CD4-positive, alpha-beta T cell (primary cell): Measurements from ENCODE around the gene NAMPT. TPM values are rescaled to one million over a fixed set of nuclear protein-coding genes. Genes with fewer than 3 reads are reported as not detected.

Experiments
- ATAC-seq: fragments of 200-7000 bp; cut with Tn5 transposase; one replicate; pipeline ENCODE4 v1.10.0; 2022; ENCODE audit warnings: mild to moderate bottlenecking; ENCODE audit not compliant: poor library complexity
- CTCF ChIA-PET: fragments of 350-600 bp; sonication (Branson Sonifier 250); formaldehyde crosslinking; loops from one replicate; lab custom pipeline; 2021; ENCODE audit warnings: antibody characterized with exemption, inconsistent platforms; lab: Charles Lee
- POLR2A ChIA-PET: fragments of 350-600 bp; sonication (Branson Sonifier 250); formaldehyde crosslinking; loops from one replicate; lab custom pipeline; 2021; ENCODE audit warnings: antibody characterized with exemption, inconsistent platforms; lab: Charles Lee
- DNase-seq, 14 experiments: peaks; one replicate each; pipeline ENCODE4 v3.0.0-alpha.2; 2013 to 2020; ENCODE audit warnings: mixed read lengths in 2 of 14
- H3K27ac ChIP-seq, 2 donors: one replicate each; pipeline versions ENCODE4 v1.5.1 to v1.7.0; 2013; ENCODE audit warnings: low read length in 2 of 2, low read depth in 1 of 2, mild to moderate bottlenecking in 1 of 2
- H3K27me3 ChIP-seq, 2 experiments: 1 replicate in 1 of 2; 2 replicates in 1 of 2; pipeline versions ENCODE4 v1.6.1 to v1.7.0; 2013; ENCODE audit warnings: low read length in 2 of 2, control low read depth in 1 of 2, mild to moderate bottlenecking in 1 of 2, moderate library complexity in 1 of 2; ENCODE audit not compliant: insufficient read depth in 2 of 2, control insufficient read depth in 1 of 2
- H3K36me3 ChIP-seq: one replicate; pipeline ENCODE4 v1.6.1; 2013; ENCODE audit warnings: low read length, control low read depth; ENCODE audit not compliant: insufficient read depth
- H3K4me1 ChIP-seq: one replicate; pipeline ENCODE4 v1.6.1; 2013; ENCODE audit warnings: low read length, control low read depth; ENCODE audit not compliant: insufficient read depth
- H3K4me3 ChIP-seq: one replicate; pipeline ENCODE4 v1.5.1; 2013; ENCODE audit warnings: mild to moderate bottlenecking, low read length, moderate library complexity
- H3K9me3 ChIP-seq, 2 experiments: 1 replicate in 1 of 2; 2 replicates in 1 of 2; pipeline versions ENCODE4 v1.6.1 to v1.7.0; 2013; ENCODE audit warnings: low read length in 2 of 2, mild to moderate bottlenecking in 2 of 2, control low read depth in 1 of 2, moderate library complexity in 1 of 2; ENCODE audit not compliant: control insufficient read depth in 1 of 2, insufficient read depth in 1 of 2
- H3K27ac Mint-ChIP-seq: one replicate; pipeline ENCODE4 v1.8.0; 2020; ENCODE audit warnings: mixed read lengths
- H3K27me3 Mint-ChIP-seq: one replicate; pipeline ENCODE4 v1.8.0; 2021; ENCODE audit warnings: mixed read lengths
- H3K36me3 Mint-ChIP-seq: one replicate; pipeline ENCODE4 v1.8.0; 2021; ENCODE audit warnings: low read depth, mixed read lengths
- H3K4me1 Mint-ChIP-seq: one replicate; pipeline ENCODE4 v1.8.0; 2021; ENCODE audit warnings: low read depth, mixed read lengths
- H3K4me3 Mint-ChIP-seq: one replicate; pipeline ENCODE4 v1.8.0; 2020; ENCODE audit warnings: mild to moderate bottlenecking, mixed read lengths
- H3K9me3 Mint-ChIP-seq: one replicate; pipeline ENCODE4 v1.8.0; 2020; ENCODE audit warnings: mixed read lengths
- intact Hi-C, 2 experiments: fragments of 100-400 bp; cut with DNase I in 1 of 2; cut with micrococcal nuclease in 1 of 2; formaldehyde crosslinking; loops; one replicate each; pipeline versions ENCODE4 v1.15.1 to v1.9.0; 2023 to 2025; cut with DNase I, micrococcal nuclease
- total RNA-seq, 174 experiments: library from RNA in 2 of 174; stranded (reverse) in 2 of 174; gene quantifications; one replicate each; pipeline ENCODE4 v1.2.3 and lab custom pipeline; 2021 to 2026
- TF ChIP-seq, protein P1 (sequence below): fragments of 200-600 bp; IDR thresholded peaks from one replicate; pipeline ENCODE4 v1.8.0; 2022; ENCODE audit warnings: antibody characterized with exemption, mild to moderate bottlenecking

NAMPT gene
- total RNA-seq, 2 experiments from 2014 or later: 154 to 159 TPM

- Histone ChIP-seq H3K36me3 (no peaks in the 10 kb centered on the region), H3K4me1 (no peaks in the 10 kb centered on the region), H3K27me3 (no peaks in the 10 kb centered on the region), H3K27ac (no peak overlapping the region), H3K9me3 (peaks cover 0 to 3% of the 10 kb centered on the region in 2 experiments), H3K4me3 (no peak overlapping the region)
- no peak overlapping the region for H3K27ac Mint-ChIP-seq
- POLR2A ChIA-PET: no interaction called here
- TF ChIP-seq, protein P1, sequence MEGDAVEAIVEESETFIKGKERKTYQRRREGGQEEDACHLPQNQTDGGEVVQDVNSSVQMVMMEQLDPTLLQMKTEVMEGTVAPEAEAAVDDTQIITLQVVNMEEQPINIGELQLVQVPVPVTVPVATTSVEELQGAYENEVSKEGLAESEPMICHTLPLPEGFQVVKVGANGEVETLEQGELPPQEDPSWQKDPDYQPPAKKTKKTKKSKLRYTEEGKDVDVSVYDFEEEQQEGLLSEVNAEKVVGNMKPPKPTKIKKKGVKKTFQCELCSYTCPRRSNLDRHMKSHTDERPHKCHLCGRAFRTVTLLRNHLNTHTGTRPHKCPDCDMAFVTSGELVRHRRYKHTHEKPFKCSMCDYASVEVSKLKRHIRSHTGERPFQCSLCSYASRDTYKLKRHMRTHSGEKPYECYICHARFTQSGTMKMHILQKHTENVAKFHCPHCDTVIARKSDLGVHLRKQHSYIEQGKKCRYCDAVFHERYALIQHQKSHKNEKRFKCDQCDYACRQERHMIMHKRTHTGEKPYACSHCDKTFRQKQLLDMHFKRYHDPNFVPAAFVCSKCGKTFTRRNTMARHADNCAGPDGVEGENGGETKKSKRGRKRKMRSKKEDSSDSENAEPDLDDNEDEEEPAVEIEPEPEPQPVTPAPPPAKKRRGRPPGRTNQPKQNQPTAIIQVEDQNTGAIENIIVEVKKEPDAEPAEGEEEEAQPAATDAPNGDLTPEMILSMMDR: no peak
- CTCF ChIA-PET: no interaction called here
- ATAC-seq (no peak), DNase-seq (no peak)
- H3K36me3 Mint-ChIP-seq: peaks cover 4% of the 10 kb centered on the region
- no peaks in the 10 kb centered on the region for H3K27me3 Mint-ChIP-seq
- H3K4me3 Mint-ChIP-seq: no peak overlapping the region
- H3K4me1 Mint-ChIP-seq: no peaks in the 10 kb centered on the region
- H3K9me3 Mint-ChIP-seq: peaks cover 2% of the 10 kb centered on the region
- intact Hi-C loops: no loop called here
Measured at GRCh38 chr7:106239406-106239805, 45.4 kb downstream of the NAMPT start.

- POLR2A ChIA-PET: no interaction called here
- no peak overlapping the region for H3K27ac Mint-ChIP-seq
- H3K4me1 ChIP-seq: no peaks in the 10 kb centered on the region
Measured at GRCh38 chr7:106238830-106239229, 46.0 kb downstream of the NAMPT start.

DNA sequence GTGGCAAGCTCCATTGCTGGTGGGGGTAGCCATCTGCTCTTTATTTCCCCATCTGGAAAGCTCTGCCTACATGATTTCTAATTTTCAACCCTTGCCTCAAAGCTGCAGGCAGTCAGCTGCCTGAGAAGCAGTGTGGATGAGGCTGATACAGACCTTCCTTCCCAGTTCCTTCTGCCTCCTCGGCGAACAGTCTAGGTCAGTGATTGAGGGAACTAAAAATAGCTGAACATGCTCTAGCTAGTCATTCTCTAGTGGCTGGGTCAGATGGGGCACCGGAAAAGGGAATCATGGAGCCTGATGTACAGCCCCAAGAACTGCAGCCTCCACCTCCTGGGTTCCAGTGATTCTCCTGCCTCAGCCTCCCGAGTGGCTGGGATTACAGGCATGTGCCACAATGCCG is 48.7 kb downstream of the NAMPT start:
- Mint-ChIP-seq H3K36me3 (no peaks in the 10 kb centered on the region), H3K27ac (no peak overlapping the region), H3K9me3 (no peaks in the 10 kb centered on the region), H3K27me3 (peaks cover 16% of the 10 kb centered on the region), H3K4me3 (no peak overlapping the region), H3K4me1 (no peaks in the 10 kb centered on the region)
- CTCF ChIA-PET: no interaction called here
- intact Hi-C loops: no loop called here
- no peaks in the 10 kb centered on the region for H3K36me3 ChIP-seq
- TF ChIP-seq, protein P1: no peak
- no peak overlapping the region for H3K27ac ChIP-seq
- no peaks in the 10 kb centered on the region for H3K9me3 ChIP-seq
- no peak for ATAC-seq
- H3K4me1 ChIP-seq: no peaks in the 10 kb centered on the region
- no peaks in the 10 kb centered on the region for H3K27me3 ChIP-seq
- no peak for DNase-seq
- POLR2A ChIA-PET: no interaction called here
- H3K4me3 ChIP-seq: no peak overlapping the region

More at GRCh38 chr7:106238830-106239229, 46.0 kb downstream of the NAMPT start:
- H3K9me3 Mint-ChIP-seq: no peaks in the 10 kb centered on the region
- no peaks in the 10 kb centered on the region for H3K36me3 ChIP-seq
- no peak for DNase-seq
- H3K9me3 ChIP-seq: peaks cover 0 to 3% of the 10 kb centered on the region in 2 experiments
- no peak overlapping the region for H3K4me3 Mint-ChIP-seq
- no peak overlapping the region for H3K27ac ChIP-seq
- H3K36me3 Mint-ChIP-seq: no peaks in the 10 kb centered on the region
- H3K27me3 Mint-ChIP-seq: peaks cover 2% of the 10 kb centered on the region
- CTCF ChIA-PET: no interaction called here
- no peaks in the 10 kb centered on the region for H3K27me3 ChIP-seq
- H3K4me1 Mint-ChIP-seq: no peaks in the 10 kb centered on the region
- intact Hi-C loops: no loop called here
- ATAC-seq: no peak
- H3K4me3 ChIP-seq: no peak overlapping the region
- TF ChIP-seq, protein P1: no peak
